BLaER1 (cell line): ENCODE data around the gene AMPD2.

Experiments used
- H3K27ac ChIP-seq: shearing (Covaris generic); formaldehyde crosslinking; 2 replicates; pipeline ENCODE4 v1.8.1; 2022
- H3K27me3 ChIP-seq: shearing (Covaris generic); formaldehyde crosslinking; 2 replicates; pipeline ENCODE4 v1.8.1; 2022
- H3K36me3 ChIP-seq: shearing (Covaris generic); formaldehyde crosslinking; 2 replicates; pipeline ENCODE4 v1.8.1; 2022
- H3K4me1 ChIP-seq: shearing (Covaris generic); formaldehyde crosslinking; 2 replicates; pipeline ENCODE4 v1.8.1; 2022
- H3K4me2 ChIP-seq: shearing (Covaris generic); formaldehyde crosslinking; 2 replicates; pipeline ENCODE4 v1.8.1; 2022
- H3K4me3 ChIP-seq: shearing (Covaris generic); formaldehyde crosslinking; 2 replicates; pipeline ENCODE4 v1.8.1; 2022
- H3K9ac ChIP-seq: shearing (Covaris generic); formaldehyde crosslinking; 2 replicates; pipeline ENCODE4 v1.8.1; 2022
- H3K9me3 ChIP-seq: shearing (Covaris generic); formaldehyde crosslinking; 2 replicates; pipeline ENCODE4 v1.8.1; 2022
- H4K20me1 ChIP-seq: shearing (Covaris generic); formaldehyde crosslinking; 2 replicates; pipeline ENCODE4 v1.8.1; 2022
- Cebpa-rat ChIP-seq: shearing (Covaris generic); IDR thresholded peaks from 2 replicates; pipeline ENCODE4 v1.8.1; 2022

AMPD2 gene

DNA sequence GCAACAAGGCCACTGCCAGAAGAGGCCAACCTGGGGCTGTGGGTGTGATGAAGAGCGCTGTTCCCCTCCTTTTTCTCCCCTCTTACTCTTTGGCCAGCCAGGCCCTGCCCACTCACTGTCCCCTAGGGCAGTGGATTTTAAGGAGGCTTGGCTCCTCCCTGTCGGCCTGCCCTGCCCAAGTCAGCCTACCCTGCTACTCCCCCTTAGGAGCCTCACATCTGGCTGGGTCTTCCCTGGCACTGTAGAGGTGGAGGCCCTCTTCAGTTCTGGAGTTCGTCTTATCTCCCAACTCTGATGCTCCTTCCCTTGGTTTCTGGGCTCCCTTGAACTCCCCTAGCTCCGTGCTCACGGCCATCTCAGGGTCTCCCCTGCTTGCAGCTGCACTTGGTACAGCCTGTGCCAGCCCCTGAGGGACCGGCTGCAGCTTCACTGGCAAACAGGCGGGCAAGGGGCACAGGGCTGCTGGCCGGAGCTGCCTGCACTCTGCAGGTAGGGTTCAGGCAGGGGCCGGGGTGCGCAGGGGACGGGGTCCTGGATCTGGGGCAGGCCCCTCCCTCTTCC is 4.0 kb downstream of the AMPD2 start:
- peaks cover 83% of the 10 kb centered on the region for H3K4me1 ChIP-seq
- H3K36me3 ChIP-seq, result peaks cover 30% of the 10 kb centered on the region
- peak overlapping the region; percentile 91 for H3K4me2 ChIP-seq
- peak overlapping the region; percentile 93 for H3K27ac ChIP-seq
- peak overlapping the region; percentile 83 for H3K9ac ChIP-seq
- no peaks in the 10 kb centered on the region for H3K9me3 ChIP-seq
- TF ChIP-seq Cebpa-rat, result no peak
- peak overlapping the region; percentile 93 for H3K4me3 ChIP-seq
- H3K27me3 ChIP-seq, result no peaks in the 10 kb centered on the region
- peaks cover 74% of the 10 kb centered on the region for H4K20me1 ChIP-seq

DNA sequence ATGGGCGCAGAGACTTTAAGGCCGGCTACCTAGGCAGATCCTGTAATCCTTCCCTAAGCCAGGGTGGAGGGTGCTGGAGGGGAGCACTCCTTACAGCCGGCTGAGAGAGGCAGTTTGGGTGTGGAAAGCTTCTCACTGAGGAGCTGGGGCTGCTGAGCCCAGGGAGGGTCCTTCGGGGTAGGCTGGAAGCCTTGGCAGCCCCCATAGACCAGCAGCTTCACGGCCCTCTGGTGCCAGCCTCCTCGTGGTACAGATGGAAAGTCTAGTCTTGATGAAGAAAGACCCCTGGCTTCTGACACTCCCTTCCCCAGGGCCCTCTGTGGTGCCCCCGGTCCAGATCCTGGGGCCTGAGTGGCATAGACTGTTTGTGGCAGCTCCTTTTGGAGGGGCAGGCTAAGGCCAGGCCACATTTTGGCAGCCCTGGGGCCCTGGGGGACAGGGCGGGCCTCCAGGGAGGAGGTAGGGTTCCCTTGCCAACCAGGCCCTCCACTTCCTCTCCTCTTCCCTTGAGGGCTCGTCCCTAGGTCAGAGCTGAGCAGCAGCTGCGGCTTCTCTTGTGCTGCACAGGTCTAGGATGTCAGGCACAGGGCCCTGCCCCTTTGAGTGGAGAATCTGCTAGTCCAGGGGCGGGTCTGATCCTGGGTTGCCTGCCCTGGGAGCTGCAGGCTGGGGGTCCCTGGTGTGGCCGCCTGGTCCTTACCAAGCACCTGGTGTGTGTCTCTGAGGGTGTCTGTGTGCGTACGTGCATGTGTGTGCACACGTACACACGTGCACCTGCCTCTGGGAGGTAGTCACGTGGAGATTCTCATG is 4.8 kb downstream of the AMPD2 start:
- H3K27ac ChIP-seq, result peak overlapping the region; percentile 93
- H3K36me3 ChIP-seq, result peaks cover 37% of the 10 kb centered on the region
- no peaks in the 10 kb centered on the region for H3K27me3 ChIP-seq
- H4K20me1 ChIP-seq, result peaks cover 82% of the 10 kb centered on the region
- TF ChIP-seq Cebpa-rat, result no peak
- H3K9ac ChIP-seq, result peak overlapping the region; percentile 83
- no peaks in the 10 kb centered on the region for H3K9me3 ChIP-seq
- peak overlapping the region; percentile 93 for H3K4me3 ChIP-seq
- H3K4me1 ChIP-seq, result peaks cover 82% of the 10 kb centered on the region
- peak overlapping the region; percentile 91 for H3K4me2 ChIP-seq

DNA sequence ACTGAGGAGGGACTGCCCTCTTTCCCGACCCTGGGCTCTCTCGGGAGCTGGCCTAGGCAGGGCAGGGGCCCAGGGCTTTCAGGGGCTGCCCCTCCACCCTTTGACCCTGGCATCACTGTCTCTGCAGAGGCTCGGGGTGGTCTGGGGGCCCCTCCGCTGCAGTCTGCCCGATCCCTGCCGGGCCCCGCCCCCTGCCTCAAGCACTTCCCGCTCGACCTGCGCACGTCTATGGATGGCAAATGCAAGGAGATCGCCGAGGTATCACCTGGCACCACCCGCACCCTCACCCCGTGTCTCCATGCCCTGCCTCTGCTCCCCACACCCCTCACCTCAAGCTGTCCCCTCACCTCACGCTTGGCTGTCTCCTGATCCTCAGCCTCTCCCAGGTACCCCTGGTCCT is 5.5 kb downstream of the AMPD2 start:
- peak overlapping the region; percentile 93 for H3K27ac ChIP-seq
- peak overlapping the region; percentile 93 for H3K4me3 ChIP-seq
- peaks cover 80% of the 10 kb centered on the region for H3K4me1 ChIP-seq
- TF ChIP-seq Cebpa-rat, result no peak
- no peaks in the 10 kb centered on the region for H3K27me3 ChIP-seq
- H4K20me1 ChIP-seq, result peaks cover 86% of the 10 kb centered on the region
- H3K9me3 ChIP-seq, result no peaks in the 10 kb centered on the region
- peak overlapping the region; percentile 91 for H3K4me2 ChIP-seq
- peak overlapping the region; percentile 83 for H3K9ac ChIP-seq
- peaks cover 45% of the 10 kb centered on the region for H3K36me3 ChIP-seq

- Histone ChIP-seq H3K4me2 (peak overlapping the region; percentile 91), H3K27ac (peak overlapping the region; percentile 93), H3K9ac (peak overlapping the region; percentile 83), H3K27me3 (no peaks in the 10 kb centered on the region), H3K36me3 (peaks cover 50% of the 10 kb centered on the region), H4K20me1 (peaks cover 89% of the 10 kb centered on the region), H3K4me1 (peaks cover 80% of the 10 kb centered on the region), H3K9me3 (no peaks in the 10 kb centered on the region), H3K4me3 (peak overlapping the region; percentile 93)
- no peak for TF ChIP-seq Cebpa-rat
These were observed 6.2 kb downstream of the AMPD2 start for GRCh38 chr1:109625601-109626560.

GRCh38 chr1:109626682-109627408 is 7.2 kb downstream of the AMPD2 start:
- Histone ChIP-seq H3K9me3 (no peaks in the 10 kb centered on the region), H3K4me3 (no peak overlapping the region), H3K27ac (0 out of 2 replicates have a peak overlapping the region, but pooled peaks have one; percentile 93), H3K36me3 (peaks cover 59% of the 10 kb centered on the region), H3K9ac (no peak overlapping the region; the same call in 1 of the 2 replicates), H3K4me2 (peak overlapping the region; percentile 91), H3K27me3 (no peaks in the 10 kb centered on the region), H3K4me1 (peaks cover 74% of the 10 kb centered on the region), H4K20me1 (peaks cover 89% of the 10 kb centered on the region)
- no peak for TF ChIP-seq Cebpa-rat

DNA sequence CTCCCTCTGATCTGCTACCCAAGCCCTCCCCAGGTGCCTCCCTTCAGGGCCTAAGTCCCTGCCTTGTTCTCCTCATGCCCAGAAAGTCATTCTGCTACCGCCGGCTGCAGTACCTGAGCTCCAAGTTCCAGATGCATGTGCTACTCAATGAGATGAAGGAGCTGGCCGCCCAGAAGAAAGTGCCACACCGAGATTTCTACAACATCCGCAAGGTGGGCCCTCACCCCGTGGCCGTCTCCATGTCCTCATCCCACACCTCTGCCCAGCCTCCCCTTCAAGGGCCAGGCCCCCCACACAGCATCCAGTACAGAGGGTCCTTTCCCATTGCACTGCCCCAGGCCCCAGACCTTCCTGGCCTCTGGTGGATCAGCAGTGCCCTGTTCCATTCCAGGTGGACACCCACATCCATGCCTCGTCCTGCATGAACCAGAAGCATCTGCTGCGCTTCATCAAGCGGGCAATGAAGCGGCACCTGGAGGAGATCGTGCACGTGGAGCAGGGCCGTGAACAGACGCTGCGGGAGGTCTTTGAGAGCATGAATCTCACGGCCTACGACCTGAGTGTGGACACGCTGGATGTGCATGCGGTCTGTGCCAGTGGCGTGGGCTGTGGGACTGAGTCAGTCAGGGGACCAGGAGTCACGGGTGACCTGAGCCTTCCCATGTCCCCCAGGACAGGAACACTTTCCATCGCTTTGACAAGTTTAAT is 8.2 kb downstream of the AMPD2 start:
- TF ChIP-seq Cebpa-rat, result no peak
- Histone ChIP-seq H3K36me3 (peaks cover 69% of the 10 kb centered on the region), H3K9ac (no peak overlapping the region), H4K20me1 (peaks cover 82% of the 10 kb centered on the region), H3K27me3 (no peaks in the 10 kb centered on the region), H3K27ac (no peak overlapping the region), H3K4me2 (peak overlapping the region; percentile 91), H3K4me3 (no peak overlapping the region), H3K4me1 (peaks cover 74% of the 10 kb centered on the region), H3K9me3 (no peaks in the 10 kb centered on the region)

DNA sequence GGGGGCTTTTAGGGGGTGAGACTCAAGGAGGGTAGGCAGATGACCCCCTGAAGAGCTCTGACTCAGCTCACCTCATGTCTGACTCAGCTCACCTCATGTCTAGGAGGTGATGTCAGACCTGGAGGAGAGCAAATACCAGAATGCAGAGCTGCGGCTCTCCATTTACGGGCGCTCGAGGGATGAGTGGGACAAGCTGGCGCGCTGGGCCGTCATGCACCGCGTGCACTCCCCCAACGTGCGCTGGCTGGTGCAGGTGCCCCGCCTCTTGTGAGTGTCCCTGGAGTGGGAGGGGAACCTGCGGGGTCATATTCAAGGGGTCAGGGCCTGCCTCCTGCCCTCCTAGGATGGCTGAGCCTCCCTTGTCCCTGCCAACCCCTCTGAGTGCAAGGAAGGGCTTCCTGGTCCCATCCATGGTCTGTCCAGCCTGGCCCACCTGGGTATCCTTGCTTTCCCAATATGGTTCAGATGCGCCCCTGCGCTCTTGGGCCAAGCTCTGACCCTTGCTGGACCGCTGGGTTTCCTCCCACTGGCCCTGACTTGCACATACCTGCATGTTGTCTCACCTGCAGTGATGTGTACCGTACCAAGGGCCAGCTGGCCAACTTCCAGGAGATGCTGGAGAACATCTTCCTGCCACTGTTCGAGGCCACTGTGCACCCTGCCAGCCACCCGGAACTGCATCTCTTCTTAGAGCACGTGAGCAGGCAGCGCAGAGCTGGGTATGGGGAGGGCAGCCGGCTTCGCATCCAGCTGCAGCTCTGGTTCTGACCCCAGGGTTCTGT is 9.1 kb downstream of the AMPD2 start:
- Histone ChIP-seq H3K4me1 (peaks cover 66% of the 10 kb centered on the region), H3K27me3 (no peaks in the 10 kb centered on the region), H3K27ac (no peak overlapping the region), H3K4me2 (peak overlapping the region; percentile 91; the same call in 1 of the 2 replicates), H3K4me3 (no peak overlapping the region), H3K9ac (no peak overlapping the region), H3K9me3 (no peaks in the 10 kb centered on the region), H3K36me3 (peaks cover 69% of the 10 kb centered on the region), H4K20me1 (peaks cover 75% of the 10 kb centered on the region)
- TF ChIP-seq Cebpa-rat, result no peak

GRCh38 chr1:109629372-109630030 is 9.9 kb downstream of the AMPD2 start:
- Histone ChIP-seq H3K9ac (no peak overlapping the region), H3K27me3 (no peaks in the 10 kb centered on the region), H3K9me3 (no peaks in the 10 kb centered on the region), H3K4me3 (no peak overlapping the region), H3K4me1 (peaks cover 64% of the 10 kb centered on the region), H3K36me3 (peaks cover 69% of the 10 kb centered on the region), H3K4me2 (no peak overlapping the region), H4K20me1 (peaks cover 68% of the 10 kb centered on the region), H3K27ac (no peak overlapping the region)
- no peak for TF ChIP-seq Cebpa-rat
